ENCODE data around the gene CACHD1.
"Not testable (repeated sequence)": the region's sequence is repeated elsewhere in the genome, so short reads cannot be mapped to it uniquely, and the experiment has no call there.

Gene CACHD1

DNA sequence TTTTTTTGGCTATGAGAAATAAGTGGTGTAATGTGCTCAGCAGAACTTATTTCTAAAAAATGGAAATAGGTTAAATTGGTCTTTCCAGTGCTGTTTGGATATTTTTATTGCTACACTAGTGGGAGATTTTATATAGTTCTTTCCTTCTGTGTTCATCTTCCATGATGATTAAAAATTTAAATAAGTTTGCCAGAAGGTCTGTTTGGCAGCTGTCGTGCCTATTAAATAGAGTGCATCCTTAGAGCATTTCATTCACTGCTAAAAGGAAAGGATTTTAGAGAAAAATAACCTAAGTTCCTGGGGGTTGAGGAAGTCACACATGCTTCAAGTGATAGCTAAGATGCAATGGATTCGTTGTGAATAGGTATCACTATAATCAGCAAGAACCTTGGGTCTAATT lies 245.3 kb downstream of the CACHD1 start:
- DNase-seq = no peak

DNA sequence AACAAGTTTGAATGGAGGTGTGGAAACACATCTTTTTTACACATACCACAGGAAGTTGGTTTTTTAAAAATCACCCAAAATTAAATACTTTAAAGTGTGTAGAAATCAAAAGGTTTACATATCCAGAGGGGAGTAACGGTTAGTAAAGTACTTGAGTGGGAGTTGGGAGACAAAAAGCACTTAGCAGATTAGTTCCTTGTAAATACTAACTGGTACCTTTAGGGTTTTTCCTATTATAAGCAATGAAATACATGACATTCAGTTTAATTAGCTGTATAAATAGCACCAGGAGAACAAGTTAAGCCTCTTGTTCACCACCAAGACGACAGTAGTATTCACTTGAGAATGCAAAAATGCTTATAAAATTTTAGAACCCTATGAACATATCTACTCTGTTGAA lies 251.2 kb downstream of the CACHD1 start:
- DNase-seq = no peak

DNA sequence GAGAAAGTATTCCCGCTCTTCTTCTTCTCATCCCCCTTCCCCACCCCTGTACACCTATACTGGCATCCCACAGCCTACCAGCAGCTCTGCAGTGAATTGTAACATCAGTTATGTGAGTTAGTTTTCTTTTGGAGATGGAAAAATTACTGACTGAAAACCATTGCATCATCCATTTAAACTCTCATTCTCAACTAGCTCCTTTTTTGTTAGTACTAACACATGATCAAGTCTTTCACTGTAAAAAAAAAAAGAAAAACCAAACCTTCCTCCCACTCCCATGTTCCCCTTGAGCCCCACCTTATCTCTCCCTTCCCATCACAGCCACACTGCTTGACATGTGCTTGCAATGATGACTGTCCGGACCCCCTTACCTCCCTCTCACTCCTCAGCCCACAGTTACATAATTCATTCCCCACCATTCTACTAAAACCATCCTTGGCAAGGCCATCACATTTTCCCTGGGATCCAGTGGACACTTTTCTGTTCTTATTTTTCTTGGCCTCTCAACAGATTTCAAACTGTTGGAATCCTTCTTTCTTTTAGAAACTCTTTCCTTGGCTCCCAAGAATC lies 251.7 kb downstream of the CACHD1 start:
- DNase-seq = no peak

DNA sequence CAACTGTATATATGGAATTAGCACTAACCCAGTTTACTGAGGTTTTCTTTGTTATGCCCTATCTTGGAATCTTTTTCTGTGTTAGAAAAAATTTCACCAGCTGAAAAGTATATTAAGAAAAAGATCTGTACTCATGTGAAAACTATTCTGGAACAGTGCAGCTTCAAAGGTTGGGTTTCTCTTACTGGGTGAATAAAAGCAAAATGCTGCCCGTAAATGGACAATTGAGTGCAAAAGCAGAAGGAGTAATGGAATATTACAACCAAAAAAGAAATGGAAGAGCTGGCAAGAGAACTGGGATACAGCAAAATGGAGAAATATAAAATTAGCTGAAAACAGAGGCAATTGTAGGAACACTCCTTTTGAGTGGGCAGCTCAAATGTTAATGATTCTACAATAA lies 257.9 kb downstream of the CACHD1 start:
- DNase-seq = no peak

DNA sequence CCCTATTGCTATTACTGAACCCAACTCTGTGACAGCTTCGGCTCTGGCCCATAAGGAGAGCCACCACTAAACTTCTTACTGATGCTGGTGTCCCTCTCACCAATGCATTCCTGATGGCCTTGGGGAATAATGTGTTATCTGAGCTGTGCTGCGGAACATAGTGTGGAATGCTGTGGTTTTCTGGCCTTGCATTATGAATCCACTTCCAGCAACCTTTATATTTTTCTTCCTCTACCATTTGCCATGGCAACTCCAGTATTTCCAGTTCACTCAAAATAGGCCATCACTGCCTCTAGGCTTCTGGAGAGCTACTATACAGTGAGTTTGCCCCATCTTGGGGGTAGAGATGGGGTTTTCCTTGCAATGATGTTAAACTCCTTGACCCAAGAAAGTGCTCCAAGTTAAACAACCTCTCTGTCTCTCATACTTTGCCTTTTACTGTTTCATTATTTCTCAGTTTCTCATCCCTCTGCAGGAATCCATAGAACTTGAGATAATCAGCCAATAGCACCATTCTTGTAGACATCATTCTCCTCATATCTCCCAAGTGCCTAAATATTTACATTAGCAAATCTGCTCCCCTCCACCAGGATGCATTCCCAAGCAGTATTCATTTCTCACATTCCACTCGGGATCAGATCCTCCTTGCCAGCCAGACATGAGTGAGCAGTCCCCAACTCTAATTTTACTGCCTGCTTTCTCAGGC lies 263.8 kb downstream of the CACHD1 start:
- no peak for DNase-seq

DNA sequence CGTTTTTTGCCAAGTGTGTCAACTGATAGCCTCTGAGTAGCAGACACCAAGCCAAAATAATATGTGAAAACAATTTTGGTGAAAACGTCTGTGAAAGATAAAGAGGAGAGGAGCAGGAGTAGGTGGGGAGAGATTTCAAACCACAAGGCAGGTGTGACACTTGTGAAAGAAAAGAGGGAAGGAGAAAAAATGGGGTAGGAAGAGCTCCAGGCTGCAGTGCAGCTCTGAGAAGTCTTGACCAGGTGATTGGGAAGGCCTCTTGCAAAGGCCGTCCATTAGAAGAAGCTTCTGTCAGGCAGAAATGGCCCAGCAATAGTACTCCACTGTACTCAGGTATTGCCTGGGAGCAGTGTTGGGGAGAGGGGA lies 264.3 kb downstream of the CACHD1 start:
- DNase-seq = no peak

DNA sequence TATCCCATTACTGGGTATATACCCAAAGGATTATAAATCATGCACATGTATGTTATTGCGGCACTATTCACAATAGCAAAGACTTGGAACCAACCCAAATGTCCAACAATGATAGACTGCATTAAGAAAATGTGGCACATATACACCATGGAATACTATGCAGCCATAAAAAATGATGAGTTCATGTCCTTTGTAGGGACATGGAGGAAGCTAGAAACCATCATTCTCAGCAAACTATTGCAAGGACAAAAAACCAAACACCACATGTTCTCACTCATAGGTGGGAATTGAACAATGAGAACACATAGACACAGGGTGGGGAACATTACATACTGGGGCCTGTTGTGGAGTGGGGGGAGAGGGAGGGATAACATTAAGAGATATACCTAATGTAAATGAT lies 270.8 kb downstream of the CACHD1 start:
- DNase-seq = not testable (repeated sequence)
